Forelimb muscle (tissue), 1 donor: Measurements from ENCODE around the gene DOCK6. TPM values are rescaled to one million over a fixed set of nuclear protein-coding genes. Genes with fewer than 3 reads are reported as not detected.

ENCODE experiments used
- DNase-seq: peaks from one replicate; pipeline ENCODE4 v3.0.0-alpha.2; 2013; ENCODE audit warnings: low read depth
- polyA plus RNA-seq: library from polyadenylated mRNA; unstranded; fragments of 120-200 nt; gene quantifications from one replicate; pipeline ENCODE4 v1.2.1, GENCODE V29; 2013; ENCODE audit not compliant: insufficient read length

DOCK6 gene
- polyA plus RNA-seq, 1 donor = 34.5 TPM

- no peak for DNase-seq
Observed at GRCh38 chr19:11247934-11248333, 14.4 kb downstream of the DOCK6 start.

GRCh38 chr19:11247391-11247790, 14.9 kb downstream of the DOCK6 start:
- DNase-seq = no peak

GRCh38 chr19:11246941-11247340, 15.4 kb downstream of the DOCK6 start:
- no peak for DNase-seq

GRCh38 chr19:11244846-11245589, 17.3 kb downstream of the DOCK6 start:
- DNase-seq = no peak

GRCh38 chr19:11243798-11244169, 18.5 kb downstream of the DOCK6 start:
- DNase-seq = no peak

- no peak for DNase-seq
Observed at GRCh38 chr19:11242864-11243797, 19.2 kb downstream of the DOCK6 start.

- no peak for DNase-seq
Observed at GRCh38 chr19:11242025-11242424, 20.3 kb downstream of the DOCK6 start.

GRCh38 chr19:11240008-11240444, 22.3 kb downstream of the DOCK6 start:
- DNase-seq = no peak

- DNase-seq = no peak
Observed at GRCh38 chr19:11239377-11240000, 22.8 kb downstream of the DOCK6 start, which contains the start of gene ANGPTL8. Gene ANGPTL8, plus strand, starts transcription at chr19:11239619. Its CDS starts 19 bp downstream, at chr19:11239638.

- no peak for DNase-seq
Observed at GRCh38 chr19:11238781-11239376, 23.4 kb downstream of the DOCK6 start.

GRCh38 chr19:11238041-11238440, 24.3 kb downstream of the DOCK6 start:
- DNase-seq = no peak

- no peak for DNase-seq
Observed at GRCh38 chr19:11237321-11237720, 25.0 kb downstream of the DOCK6 start.

- DNase-seq = no peak
Observed at GRCh38 chr19:11236324-11237301, 25.7 kb downstream of the DOCK6 start.

GRCh38 chr19:11234486-11235075, 27.7 kb downstream of the DOCK6 start:
- DNase-seq = no peak

GRCh38 chr19:11233073-11233472, 29.3 kb downstream of the DOCK6 start:
- no peak for DNase-seq

- no peak for DNase-seq
Observed at GRCh38 chr19:11232555-11232954, 29.8 kb downstream of the DOCK6 start.

- DNase-seq = no peak
Observed at GRCh38 chr19:11230621-11231386, 31.5 kb downstream of the DOCK6 start.

GRCh38 chr19:11227195-11227886, 35.0 kb downstream of the DOCK6 start:
- no peak for DNase-seq

- DNase-seq = no peak
Observed at GRCh38 chr19:11226716-11227166, 35.6 kb downstream of the DOCK6 start.
